ENCODE results near the gene MEX3C.

The MEX3C gene

DNA sequence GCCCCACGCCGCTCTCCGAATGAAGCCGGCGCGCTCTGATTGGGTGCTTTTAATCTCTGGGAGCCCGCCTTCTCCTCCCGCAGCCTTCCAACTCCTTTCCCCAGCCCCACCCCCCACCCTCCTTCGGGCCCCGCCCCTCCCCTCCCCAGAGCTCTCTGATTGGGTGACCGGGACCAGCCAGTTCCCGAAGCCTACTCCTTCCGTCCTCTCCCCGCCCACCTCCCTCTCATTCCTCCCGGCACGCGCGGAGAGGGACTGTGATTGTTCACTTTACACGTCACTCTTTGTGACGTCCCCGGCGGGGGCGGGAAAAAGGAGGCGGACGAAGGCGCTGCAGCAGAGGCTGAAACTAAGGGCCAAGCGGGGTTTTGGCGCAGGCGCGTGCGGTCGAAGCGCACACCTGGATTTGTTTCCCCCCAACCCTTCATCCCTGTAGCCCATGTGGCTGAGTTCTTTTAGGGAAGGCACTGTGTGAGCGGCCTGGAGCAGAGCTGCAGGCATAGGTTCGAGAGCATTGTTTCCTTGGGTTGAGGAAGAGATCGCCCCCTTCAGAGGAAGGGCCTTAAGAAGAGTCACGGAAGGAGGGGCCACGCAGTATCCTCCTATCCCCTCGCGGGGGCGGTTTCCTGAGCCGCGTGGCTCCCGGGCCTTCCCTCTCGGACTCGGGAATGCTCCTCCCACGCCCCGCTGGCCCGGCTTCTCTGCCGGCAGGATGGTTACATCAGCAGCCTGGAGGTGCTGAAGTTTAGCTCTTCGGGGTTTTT, at the start of gene MEX3C:
MEX3C (minus strand) TSS at position 21 of the 764 bp plus-strand sequence. CDS start 361 bp downstream, outside the sequence.
- peak; percentile 99 for DNase-seq

DNA sequence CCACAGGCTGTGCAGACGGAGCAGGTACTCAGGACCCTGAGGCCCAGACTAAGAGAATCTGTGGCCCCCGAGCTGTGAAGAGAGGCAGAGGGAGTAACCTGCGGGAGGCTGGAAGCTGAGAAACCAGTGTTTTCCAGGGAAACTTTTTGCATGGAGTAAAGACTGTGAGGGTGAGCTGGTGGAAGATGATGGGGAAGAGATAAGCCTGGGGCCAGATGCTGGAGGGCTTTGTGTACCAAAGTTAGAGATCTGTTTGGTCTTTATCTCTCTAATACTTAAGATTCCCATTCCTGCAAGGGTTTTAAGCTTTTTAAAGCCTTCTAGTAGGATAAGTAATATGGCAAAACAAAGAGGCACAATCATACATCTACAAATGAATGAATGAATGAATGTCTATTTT, 43.7 kb upstream of the MEX3C start:
- no peak for DNase-seq

DNA sequence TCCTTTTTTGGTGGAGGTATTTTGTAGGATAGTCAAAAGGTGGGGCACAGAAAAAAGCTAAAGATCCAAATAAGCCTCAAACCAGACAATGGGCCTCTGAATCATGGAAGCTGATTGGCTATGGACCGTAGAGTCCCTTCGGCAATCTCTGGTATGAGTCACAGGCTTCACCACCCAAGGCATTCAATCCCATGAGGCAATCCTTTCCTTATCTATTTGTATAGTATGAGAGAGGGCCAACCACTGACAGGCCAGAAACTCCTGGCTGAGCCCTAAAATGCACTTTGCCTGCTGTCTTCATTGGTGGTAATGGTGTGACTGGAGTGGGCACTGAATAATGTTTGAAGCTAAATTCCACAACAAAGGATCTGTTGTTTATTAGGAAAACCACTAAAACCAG, 38.7 kb upstream of the MEX3C start:
- DNase-seq = no peak

DNA sequence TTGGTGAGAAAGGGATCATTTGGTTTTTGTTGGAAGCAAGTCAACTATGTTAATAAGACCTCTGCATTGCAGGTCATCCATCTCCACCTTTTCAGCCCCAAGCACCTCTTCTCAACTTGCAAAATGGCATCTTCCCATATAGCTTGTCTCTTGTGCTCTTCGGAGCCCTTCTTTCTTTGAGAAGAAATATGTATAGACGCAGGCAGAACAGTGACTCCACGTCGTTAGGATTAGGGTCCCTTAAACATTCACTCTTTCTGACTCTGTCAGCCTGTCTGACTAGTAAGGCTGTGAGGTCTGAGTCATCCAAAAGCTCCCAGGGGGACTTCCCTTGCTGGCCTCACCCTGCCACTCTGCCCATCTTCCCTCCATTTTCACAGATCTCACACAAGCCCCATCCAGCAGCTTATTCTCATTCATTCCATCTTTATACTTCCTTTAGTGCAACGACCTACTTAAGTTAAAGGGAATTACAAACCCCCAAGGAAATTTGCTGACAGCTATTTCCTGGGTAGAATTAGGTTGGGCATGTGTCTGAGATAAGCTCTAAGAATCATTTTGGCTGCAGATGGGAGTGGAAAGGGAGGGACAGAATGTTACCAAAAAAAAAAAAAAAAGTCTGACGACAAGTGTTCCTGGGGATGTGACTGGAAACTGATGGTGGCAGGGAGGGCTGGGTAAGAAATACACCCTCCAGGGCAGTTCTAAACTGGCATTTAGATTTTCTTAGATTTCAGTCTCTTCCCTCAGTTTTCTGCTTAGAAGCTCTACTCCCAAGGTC, 37.7 kb upstream of the MEX3C start:
- no peak for DNase-seq

DNA sequence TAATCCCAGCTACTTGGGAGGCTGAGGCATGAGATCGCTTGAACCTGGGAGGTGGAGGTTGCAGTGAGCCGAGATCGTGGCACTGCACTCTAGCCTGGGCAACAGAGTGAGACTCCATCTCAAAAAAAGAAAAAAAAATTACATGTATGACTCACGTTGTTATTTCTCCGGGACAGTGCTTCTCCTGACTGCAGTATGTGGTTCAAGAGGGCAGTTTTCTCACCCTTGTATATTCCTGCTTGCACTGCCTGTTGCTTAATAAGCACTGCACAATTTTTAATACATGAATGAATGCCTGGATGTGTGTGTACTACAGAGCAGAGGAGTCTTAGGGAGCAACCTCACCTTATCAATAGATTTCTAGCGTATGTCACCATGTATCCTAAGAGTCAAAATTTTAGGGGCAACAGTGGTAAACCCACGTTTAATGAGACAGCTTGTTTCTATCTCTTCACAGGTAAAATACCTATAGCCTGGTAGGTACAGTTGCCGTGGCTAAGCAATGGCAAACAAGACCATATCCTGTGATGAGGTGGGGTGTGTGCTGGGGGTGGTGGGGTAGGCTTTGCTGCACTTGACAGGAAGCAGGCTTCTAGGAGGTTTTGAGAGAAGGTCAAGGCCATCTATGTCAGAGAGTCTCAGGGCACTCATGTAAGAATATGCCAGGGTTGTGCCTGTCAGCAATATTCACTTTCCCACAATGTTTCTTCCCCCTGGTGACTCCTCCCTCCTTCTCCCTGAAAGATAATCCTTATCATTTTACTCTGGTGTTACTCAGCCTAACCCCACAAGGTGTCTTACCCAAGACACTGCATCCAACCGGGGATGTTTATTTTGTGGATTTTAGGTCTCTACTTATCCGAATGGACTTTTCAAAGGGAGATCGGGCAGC, 36.9 kb upstream of the MEX3C start:
- no peak for DNase-seq

DNA sequence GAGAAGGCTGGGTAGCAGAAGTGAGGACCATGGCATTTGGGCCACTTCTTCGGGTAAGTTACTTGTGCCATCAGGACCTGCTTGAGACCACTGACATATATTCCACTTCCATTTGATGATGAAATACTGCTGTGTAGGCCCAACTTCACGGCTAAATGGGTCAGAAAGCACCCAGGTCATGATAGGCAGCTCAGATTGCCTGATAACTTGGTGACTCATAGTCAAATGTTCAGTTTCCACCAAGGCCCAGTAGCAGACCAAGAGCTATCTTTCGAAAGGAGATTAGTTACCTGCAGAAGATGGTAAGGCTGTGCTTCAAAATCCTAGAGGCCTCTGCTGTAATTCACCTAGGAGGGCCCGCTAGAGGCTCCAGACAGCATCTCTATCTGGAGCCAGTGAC, 31.8 kb upstream of the MEX3C start:
- DNase-seq = no peak

DNA sequence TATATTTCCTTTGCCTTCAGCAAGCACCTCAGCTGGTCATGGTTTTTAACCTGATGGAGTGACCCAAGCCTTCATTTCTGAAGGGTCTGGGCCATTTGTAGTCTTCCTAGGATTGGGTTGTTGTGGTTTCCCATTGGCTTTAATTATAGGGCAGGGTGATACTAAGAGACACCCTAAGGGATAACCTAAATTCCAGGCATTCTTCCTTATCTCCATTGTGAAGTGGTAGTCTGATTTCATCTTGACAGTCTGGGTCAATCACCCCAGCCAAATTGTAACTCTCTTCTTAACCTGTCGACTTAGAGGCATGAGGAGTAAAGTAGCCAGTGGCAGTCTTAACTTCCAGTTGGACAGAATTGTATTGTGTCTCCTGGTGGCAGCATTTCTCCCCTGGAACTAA, 30.2 kb upstream of the MEX3C start:
- no peak for DNase-seq

DNA sequence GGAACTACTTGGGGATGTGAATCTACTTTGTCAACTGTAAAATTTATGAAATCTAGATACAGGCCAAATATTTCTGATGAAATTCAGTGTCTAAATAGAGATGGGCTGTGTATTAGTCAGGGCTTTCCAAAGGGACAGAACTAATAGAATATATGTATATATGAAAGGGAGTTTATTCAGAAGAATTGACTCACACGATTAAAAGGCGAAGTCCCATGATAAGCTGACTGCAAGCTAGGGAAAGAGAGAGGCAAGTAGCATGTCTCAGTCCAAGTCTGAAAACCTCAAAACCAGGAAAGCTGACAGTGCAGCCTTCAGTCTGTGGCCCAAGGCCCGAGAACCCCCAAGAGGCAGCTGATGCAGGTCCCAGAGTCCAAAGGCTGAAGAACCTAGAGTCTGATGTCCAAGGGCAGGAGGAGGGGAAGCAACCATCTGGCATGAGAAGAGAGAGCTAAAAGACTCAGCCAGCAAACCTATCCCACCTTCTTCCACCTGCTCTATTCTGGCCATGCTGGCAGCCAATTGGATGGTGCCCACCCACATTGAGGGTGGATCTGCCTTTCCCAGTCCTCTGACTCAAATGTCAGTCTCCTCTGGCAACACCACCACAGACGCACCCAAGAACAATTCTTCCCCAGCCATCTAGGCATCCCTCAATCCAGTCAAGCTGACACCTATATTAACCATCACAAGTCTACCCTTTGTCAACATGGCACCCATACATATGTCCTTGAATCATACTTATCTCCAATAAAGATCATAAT, 29.3 kb upstream of the MEX3C start:
- no peak for DNase-seq

DNA sequence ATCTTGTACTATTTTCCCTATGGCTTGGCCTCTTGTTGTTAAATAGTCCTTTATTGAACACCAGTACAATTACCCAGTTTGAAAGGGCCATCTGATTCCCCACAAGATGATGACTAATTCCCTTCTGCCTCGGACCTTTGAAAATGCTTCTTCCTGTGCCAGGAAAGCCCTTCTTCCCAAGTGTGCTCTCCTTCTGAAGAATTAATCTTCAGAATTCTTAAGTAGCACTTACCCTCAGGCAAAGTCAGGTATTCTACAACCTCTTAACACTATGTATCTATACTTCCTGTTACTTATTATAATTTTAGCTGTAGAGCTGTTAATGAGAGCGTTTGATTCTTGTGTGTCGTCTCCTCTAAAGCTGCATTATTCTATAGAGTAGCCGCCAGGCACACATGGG, 28.6 kb upstream of the MEX3C start:
- no peak for DNase-seq

DNA sequence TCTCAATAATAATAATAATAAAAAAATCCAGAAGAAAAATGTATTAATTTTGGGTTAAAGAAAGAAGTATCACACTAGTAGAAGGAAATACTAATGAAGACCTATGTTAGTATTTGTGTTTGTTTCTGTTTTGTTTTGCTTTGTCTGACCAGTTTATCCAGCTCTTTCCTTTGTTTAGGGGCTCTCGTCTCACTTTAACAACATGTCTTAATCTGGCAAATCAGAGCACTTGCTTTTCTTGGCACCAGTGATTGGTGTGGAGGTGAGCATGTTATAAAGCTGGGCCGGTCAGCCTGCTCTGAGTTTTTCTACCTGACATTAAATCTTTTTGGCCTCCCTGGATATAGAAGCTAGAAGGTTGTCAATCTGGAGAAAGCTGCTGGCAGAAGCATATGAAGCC, 15.1 kb upstream of the MEX3C start:
- no peak for DNase-seq

DNA sequence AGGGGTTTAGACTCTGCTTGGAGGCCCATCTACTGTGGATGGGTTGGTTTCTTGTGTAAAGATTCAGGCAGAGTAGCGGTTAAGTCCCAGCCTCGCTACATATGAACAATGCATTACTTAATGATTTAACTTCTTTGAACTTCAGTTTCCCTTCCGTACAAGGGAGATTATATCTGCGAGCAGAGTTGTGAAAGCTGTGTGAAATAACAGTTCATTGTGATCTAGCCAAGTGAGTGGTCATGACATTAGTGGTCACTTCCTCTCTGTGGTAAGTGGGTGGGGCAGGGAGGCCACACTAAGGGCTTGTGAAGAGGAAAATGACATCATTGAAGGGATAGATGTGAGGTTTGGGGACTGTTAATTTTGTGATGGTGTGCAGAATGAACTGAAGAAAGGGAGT, 14.1 kb upstream of the MEX3C start:
- no peak for DNase-seq

DNA sequence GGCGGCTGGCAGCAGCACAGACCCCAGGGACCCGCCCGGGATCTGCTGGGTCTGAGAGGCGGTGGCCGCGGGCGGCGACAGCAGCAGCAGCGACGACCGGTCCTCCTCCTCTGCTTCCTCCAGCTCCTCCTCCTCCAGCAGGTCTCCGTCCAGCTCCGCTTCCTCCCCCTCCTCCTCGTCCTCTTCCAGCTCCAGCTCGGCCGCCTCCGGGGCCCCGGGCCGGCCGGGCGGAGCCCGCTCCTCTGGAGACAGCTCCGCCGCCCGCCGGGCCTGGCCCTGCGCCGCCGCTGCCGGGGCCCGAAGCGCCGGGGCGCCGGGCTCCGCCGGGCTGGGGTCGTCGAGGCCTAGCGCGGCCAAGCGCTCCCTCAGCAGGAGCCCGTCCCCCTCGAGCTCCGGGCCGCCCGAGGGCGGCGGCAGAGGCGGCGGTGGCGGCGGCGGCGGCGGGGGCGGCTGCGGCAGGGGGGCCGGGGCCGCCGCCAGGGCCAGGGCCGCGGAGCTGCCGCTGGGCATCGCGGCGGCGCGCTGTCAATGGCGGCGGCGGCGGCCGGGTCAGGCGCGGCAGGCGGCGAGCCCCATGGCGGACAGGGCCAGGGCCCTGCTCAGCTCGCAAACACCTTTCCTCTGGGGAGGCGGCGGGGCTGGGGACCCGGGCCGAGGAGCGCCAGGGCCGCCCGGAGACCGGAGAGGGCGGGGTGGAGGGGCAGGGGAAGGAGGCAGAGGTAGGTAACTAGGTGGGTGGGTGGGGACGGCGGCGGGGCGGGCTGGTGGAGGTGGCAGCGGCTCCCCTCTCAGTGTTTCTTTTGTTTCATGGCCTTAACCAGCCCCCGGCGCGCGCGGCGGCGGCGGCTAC, 445 bp downstream of the MEX3C start:
- no peak for DNase-seq

DNA sequence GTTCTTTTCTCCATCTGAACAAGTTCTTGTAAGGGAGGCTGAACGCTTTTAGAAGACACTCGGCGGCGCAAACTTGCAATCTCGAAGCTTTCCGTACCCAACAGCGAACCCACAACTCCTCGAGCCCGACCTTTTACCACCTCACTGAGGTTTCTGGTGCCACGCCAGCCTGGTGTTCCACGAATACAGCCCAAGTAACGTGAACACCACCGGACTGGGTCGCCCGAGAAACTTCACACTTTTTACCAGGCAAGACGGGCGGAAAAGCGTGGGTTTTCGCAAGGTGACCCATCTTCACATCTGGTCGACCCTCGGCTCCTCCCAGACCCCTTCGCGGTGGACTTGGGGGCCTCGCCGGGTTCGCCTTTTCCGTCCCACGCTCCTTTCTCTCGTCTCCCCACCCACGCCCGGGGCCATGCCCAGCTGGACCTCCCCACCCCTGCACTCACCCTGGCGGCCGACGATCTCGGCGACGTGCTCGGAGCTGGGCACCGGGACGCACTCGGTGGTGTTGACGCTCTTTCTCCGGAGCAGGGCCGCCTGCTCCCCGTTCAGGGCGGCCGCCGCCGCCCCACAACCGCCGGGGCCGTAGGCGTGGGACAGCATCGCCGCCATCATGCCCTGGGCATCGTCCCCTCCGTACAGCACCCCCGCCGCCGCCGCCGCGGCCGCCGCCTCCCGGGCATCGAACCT, 1.2 kb downstream of the MEX3C start:
- no peak for DNase-seq

DNA sequence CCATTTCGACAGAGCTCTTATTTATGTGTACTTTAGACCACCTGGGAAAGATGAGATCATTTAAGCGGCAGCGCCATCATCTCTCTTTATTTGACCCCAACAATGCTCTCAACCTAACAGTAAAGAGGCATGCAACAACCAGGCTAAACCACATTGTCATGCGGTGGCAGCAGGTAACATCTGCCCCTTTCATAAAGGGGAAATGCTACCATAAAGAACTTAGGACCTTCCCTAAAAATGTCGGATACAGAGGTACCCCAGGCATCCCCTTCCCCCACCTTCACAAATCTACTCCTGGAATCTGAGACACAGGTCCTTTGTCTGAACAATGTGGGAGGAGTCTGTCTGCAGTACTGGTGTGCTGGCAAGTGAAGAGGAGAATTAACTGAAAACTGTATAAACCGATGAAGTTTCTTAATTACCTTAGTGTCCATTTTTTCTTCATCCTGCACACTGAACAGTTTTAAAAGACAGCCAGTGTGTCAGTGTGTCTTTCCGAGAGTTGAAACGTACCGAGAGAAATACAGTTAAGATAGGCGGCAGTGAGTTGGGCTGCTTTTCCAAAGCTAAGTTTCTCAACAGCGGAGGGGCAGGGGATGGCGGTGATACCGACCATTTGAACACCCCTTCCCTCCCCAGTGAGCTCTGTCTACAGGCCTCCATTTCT, 1.9 kb downstream of the MEX3C start:
- peak; percentile 36 for DNase-seq

DNA sequence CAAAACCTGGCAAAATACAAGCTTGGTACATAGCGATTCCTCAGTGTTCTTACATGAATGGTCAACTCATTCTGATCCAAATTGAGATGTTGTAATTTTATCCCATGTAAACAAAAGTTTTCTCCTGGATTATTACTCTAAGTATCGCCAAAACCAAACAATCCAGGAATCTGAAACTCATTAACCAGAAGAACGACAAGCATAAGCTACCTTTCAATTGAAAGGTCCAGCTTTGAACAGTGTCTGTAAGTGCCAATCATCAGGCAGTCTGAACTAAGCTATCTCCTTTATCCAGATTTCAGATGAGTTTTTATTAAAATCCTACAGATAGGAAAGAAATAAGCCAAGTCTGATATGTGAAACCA, 2.4 kb downstream of the MEX3C start:
- DNase-seq = no peak

DNA sequence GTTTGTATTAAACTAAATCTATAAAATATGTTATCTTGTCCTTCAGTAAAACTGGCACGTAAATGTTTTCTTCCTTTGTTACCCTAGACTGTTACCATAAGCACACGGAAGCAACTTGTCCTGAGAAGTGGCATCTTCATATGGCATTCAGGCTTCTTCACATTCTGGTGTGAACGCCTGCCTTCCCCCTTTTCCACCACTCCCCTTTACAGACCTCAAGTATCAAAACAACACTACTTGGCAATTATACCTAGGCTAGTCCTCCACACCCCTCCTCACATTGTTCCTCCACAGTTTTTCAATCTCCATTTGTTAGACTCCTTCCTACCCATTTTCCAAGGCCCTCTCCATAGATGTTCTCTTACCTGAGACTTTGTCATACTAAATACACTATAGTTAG, 2.9 kb downstream of the MEX3C start:
- no peak for DNase-seq

DNA sequence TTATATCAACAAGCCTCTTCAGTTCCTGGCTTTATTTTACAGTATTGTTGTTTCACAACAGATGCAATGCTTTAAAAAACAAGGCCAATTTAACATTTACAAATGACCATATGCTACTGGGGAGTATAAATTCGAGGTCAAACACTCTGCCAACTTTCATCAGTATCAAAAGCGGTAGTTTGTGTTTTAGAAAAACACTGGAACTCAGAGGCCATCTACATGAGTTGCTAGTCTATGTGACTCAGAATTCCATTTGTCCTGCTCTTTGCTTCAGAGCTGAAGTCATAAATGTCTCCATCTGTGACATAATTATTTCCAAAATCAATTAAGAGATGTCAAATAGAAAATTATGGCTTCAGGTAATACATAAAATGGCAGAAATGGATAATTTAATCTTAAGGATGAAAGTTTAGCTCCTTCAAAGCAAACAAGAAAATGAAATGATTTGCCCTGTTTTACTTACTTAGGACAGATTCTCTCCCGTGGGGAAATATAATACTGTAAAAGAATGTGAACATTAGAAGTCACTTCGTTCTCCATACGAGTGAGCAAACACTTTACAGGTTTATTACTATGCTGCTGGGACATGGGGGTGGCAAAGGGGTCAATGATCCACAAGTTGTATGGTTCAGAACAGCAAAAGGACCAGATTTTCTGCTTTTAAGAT, 3.7 kb downstream of the MEX3C start:
- DNase-seq = peak; percentile 13

DNA sequence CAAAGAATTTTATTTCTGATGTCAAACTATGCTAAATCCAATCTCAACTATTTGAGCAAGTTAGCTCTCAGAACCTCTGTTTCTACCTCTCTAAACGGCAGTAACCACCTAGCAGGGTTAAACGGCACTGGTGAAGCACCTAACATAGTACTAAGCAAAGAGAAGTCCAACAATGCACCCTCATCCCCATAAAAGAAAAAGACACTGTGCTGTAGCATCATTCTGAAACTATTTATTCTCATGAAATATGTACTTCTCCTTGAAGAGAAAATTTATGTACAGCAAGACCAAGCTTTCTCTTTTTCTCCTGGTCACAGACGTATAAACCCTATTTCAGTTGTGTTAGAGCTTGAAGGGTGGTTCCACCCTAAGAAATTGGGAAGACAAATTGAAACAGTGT, 4.8 kb downstream of the MEX3C start:
- DNase-seq = no peak

DNA sequence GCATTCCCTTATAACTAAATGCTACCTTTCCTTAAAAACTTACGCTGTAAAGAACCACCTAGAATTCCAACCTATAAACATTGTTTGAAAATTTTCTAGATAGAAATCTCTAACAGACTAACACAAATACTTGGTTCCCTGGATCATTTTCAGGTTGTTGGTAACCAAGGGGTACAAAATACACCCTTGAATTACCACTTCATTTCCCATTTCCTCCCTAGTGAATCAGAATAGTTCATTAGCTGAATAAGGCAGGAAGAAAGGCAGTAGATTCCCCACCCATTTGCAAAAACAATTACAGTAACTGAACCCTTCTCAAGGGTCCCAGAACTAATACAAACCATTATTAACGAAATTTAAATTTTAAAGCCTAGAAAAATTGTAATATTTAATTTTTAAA, 5.5 kb downstream of the MEX3C start:
- no peak for DNase-seq

DNA sequence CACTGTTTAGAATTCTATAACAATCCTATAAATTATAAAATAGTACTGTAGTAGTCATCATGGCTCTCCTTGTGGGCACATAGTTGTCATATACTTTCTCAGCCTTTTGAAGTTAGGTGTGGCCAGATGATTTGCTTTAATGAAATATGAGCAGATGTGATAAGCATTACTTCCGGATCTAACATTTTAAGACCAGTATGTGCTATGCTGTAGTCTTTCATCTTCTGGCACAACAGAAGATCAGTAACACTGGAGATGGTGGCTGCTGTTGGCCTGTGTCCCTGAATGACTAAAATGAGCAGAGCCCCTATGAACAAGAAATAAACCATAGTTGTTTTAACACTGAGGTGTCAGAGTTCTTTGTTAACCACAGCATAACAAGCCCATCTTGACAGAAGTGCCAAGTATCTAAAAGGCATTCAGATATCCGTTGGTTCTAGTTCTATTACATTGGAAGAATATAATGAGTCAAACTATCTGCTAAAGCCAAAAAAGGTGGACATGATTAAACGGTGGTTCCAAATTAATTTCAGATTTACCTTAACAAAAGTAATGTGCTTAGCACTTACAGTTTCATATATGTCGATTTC, 6.3 kb downstream of the MEX3C start:
- no peak for DNase-seq

Measured in DMS 273 treated with DMSO at 0.1 percent for 48 hours (cell line).